IgD-negative memory B cell (primary cell): ENCODE data around the gene FA2H. TPM values are rescaled to one million over a fixed set of nuclear protein-coding genes. Genes with fewer than 3 reads are reported as not detected.

Source experiments
- H3K27ac Mint-ChIP-seq, 3 donors: one replicate each; pipeline ENCODE4 v1.8.0; 2020 to 2022; ENCODE audit warnings: mild to moderate bottlenecking in 3 of 3, mixed read lengths in 3 of 3, moderate library complexity in 1 of 3
- H3K27me3 Mint-ChIP-seq: one replicate; pipeline ENCODE4 v1.8.0; 2021; ENCODE audit warnings: mixed read lengths
- H3K36me3 Mint-ChIP-seq: one replicate; pipeline ENCODE4 v1.8.0; 2020; ENCODE audit warnings: mild to moderate bottlenecking, mixed read lengths
- H3K4me1 Mint-ChIP-seq, 3 donors: one replicate each; pipeline ENCODE4 v1.8.0; 2020 to 2022; ENCODE audit warnings: mixed read lengths in 3 of 3, mild to moderate bottlenecking in 1 of 3
- H3K4me3 Mint-ChIP-seq, 4 donors: one replicate each; pipeline ENCODE4 v1.8.0; 2020 to 2022; ENCODE audit warnings: mild to moderate bottlenecking in 4 of 4, mixed read lengths in 4 of 4, moderate library complexity in 3 of 4
- H3K9me3 Mint-ChIP-seq, 3 donors: one replicate each; pipeline ENCODE4 v1.8.0; 2020 to 2021; ENCODE audit warnings: mixed read lengths in 3 of 3, mild to moderate bottlenecking in 1 of 3
- polyA plus RNA-seq: library from polyadenylated mRNA; unstranded; fragments of 300-500 nt; fragmentation: Illumina TruSeq; gene quantifications from one replicate; pipeline ENCODE4 v1.2.3, GENCODE V29; 2021

Gene FA2H
- polyA plus RNA-seq, 1 donor from 2014 or later: 4.0 TPM

GRCh38 chr16:74759564-74759963, 15.1 kb downstream of the FA2H start:
- H3K9me3 Mint-ChIP-seq: no peaks in the 10 kb centered on the region
- H3K4me3 Mint-ChIP-seq: no peak overlapping the region
- H3K27ac Mint-ChIP-seq: no peak overlapping the region
- H3K4me1 Mint-ChIP-seq: no peaks in the 10 kb centered on the region
- H3K36me3 Mint-ChIP-seq: no peaks in the 10 kb centered on the region
- H3K27me3 Mint-ChIP-seq: peaks cover 4% of the 10 kb centered on the region

GRCh38 chr16:74758801-74759200, 15.8 kb downstream of the FA2H start:
- Mint-ChIP-seq H3K27ac (no peak overlapping the region), H3K9me3 (no peaks in the 10 kb centered on the region), H3K4me3 (no peak overlapping the region), H3K36me3 (no peaks in the 10 kb centered on the region), H3K27me3 (peaks cover 4% of the 10 kb centered on the region), H3K4me1 (no peaks in the 10 kb centered on the region)

GRCh38 chr16:74757349-74757748, 17.3 kb downstream of the FA2H start:
- Mint-ChIP-seq H3K4me1 (no peaks in the 10 kb centered on the region), H3K4me3 (no peak overlapping the region), H3K27ac (no peak overlapping the region), H3K36me3 (no peaks in the 10 kb centered on the region), H3K27me3 (peaks cover 4% of the 10 kb centered on the region), H3K9me3 (no peaks in the 10 kb centered on the region)

GRCh38 chr16:74756203-74756602, 18.4 kb downstream of the FA2H start:
- H3K36me3 Mint-ChIP-seq: peaks cover 2% of the 10 kb centered on the region
- no peak overlapping the region for H3K4me3 Mint-ChIP-seq
- H3K27me3 Mint-ChIP-seq: peaks cover 4% of the 10 kb centered on the region
- H3K27ac Mint-ChIP-seq: no peak overlapping the region
- H3K9me3 Mint-ChIP-seq: no peaks in the 10 kb centered on the region
- no peaks in the 10 kb centered on the region for H3K4me1 Mint-ChIP-seq

- H3K9me3 Mint-ChIP-seq: no peaks in the 10 kb centered on the region
- H3K4me3 Mint-ChIP-seq: no peak overlapping the region
- peaks cover 3% of the 10 kb centered on the region for H3K36me3 Mint-ChIP-seq
- H3K4me1 Mint-ChIP-seq: no peaks in the 10 kb centered on the region
- peaks cover 4% of the 10 kb centered on the region for H3K27me3 Mint-ChIP-seq
- no peak overlapping the region for H3K27ac Mint-ChIP-seq
Measured at GRCh38 chr16:74753180-74753579, 21.4 kb downstream of the FA2H start.

- H3K36me3 Mint-ChIP-seq: peaks cover 3% of the 10 kb centered on the region
- H3K9me3 Mint-ChIP-seq: no peaks in the 10 kb centered on the region
- peaks cover 3% of the 10 kb centered on the region for H3K27me3 Mint-ChIP-seq
- H3K4me3 Mint-ChIP-seq: no peak overlapping the region
- H3K4me1 Mint-ChIP-seq: no peaks in the 10 kb centered on the region
- H3K27ac Mint-ChIP-seq: no peak overlapping the region
Measured at GRCh38 chr16:74752756-74753155, 21.9 kb downstream of the FA2H start.

GRCh38 chr16:74752258-74752657, 22.4 kb downstream of the FA2H start:
- Mint-ChIP-seq H3K36me3 (peaks cover 3% of the 10 kb centered on the region), H3K4me1 (no peaks in the 10 kb centered on the region), H3K27me3 (peaks cover 2% of the 10 kb centered on the region), H3K9me3 (no peaks in the 10 kb centered on the region), H3K27ac (no peak overlapping the region), H3K4me3 (no peak overlapping the region)

- H3K27ac Mint-ChIP-seq: no peak overlapping the region
Measured at GRCh38 chr16:74751658-74752057, 23.0 kb downstream of the FA2H start.

GRCh38 chr16:74749291-74750055, 25.1 kb downstream of the FA2H start:
- no peaks in the 10 kb centered on the region for H3K27me3 Mint-ChIP-seq
- no peak overlapping the region for H3K27ac Mint-ChIP-seq
- no peak overlapping the region for H3K4me3 Mint-ChIP-seq
- H3K36me3 Mint-ChIP-seq: peaks cover 3% of the 10 kb centered on the region
- H3K9me3 Mint-ChIP-seq: peaks cover 0 to 2% (median 0%) of the 10 kb centered on the region in 3 donors
- H3K4me1 Mint-ChIP-seq: no peaks in the 10 kb centered on the region

More at GRCh38 chr16:74751658-74752057, 23.0 kb downstream of the FA2H start:
- Mint-ChIP-seq H3K4me3 (no peak overlapping the region), H3K36me3 (peaks cover 3% of the 10 kb centered on the region), H3K4me1 (no peaks in the 10 kb centered on the region), H3K9me3 (no peaks in the 10 kb centered on the region), H3K27me3 (peaks cover 2% of the 10 kb centered on the region)

GRCh38 chr16:74748616-74749026, 26.0 kb downstream of the FA2H start:
- H3K27ac Mint-ChIP-seq: no peak overlapping the region
- H3K4me1 Mint-ChIP-seq: no peaks in the 10 kb centered on the region
- H3K9me3 Mint-ChIP-seq: peaks cover 0 to 2% (median 0%) of the 10 kb centered on the region in 3 donors
- H3K27me3 Mint-ChIP-seq: no peaks in the 10 kb centered on the region
- H3K4me3 Mint-ChIP-seq: no peak overlapping the region
- H3K36me3 Mint-ChIP-seq: peaks cover 3% of the 10 kb centered on the region

GRCh38 chr16:74747716-74748615, 26.7 kb downstream of the FA2H start:
- H3K9me3 Mint-ChIP-seq: peaks cover 0 to 2% (median 0%) of the 10 kb centered on the region in 3 donors
- H3K4me3 Mint-ChIP-seq: no peak overlapping the region
- peaks cover 3% of the 10 kb centered on the region for H3K36me3 Mint-ChIP-seq
- H3K4me1 Mint-ChIP-seq: no peaks in the 10 kb centered on the region
- H3K27ac Mint-ChIP-seq: no peak overlapping the region
- H3K27me3 Mint-ChIP-seq: no peaks in the 10 kb centered on the region

GRCh38 chr16:74745926-74746325, 28.7 kb downstream of the FA2H start:
- H3K4me3 Mint-ChIP-seq: no peak overlapping the region
- H3K27ac Mint-ChIP-seq: no peak overlapping the region
- H3K36me3 Mint-ChIP-seq: no peaks in the 10 kb centered on the region
- no peaks in the 10 kb centered on the region for H3K4me1 Mint-ChIP-seq
- peaks cover 0 to 2% (median 0%) of the 10 kb centered on the region in 3 donors for H3K9me3 Mint-ChIP-seq
- no peaks in the 10 kb centered on the region for H3K27me3 Mint-ChIP-seq

- Mint-ChIP-seq H3K4me3 (no peak overlapping the region), H3K27me3 (no peaks in the 10 kb centered on the region), H3K27ac (no peak overlapping the region), H3K9me3 (peaks cover 0 to 2% (median 0%) of the 10 kb centered on the region in 3 donors), H3K4me1 (no peaks in the 10 kb centered on the region), H3K36me3 (no peaks in the 10 kb centered on the region)
Measured at GRCh38 chr16:74745109-74745615, 29.5 kb downstream of the FA2H start.

GRCh38 chr16:74744566-74744965, 30.1 kb downstream of the FA2H start:
- H3K27me3 Mint-ChIP-seq: no peaks in the 10 kb centered on the region
- no peak overlapping the region for H3K4me3 Mint-ChIP-seq
- peaks cover 0 to 2% (median 0%) of the 10 kb centered on the region in 3 donors for H3K9me3 Mint-ChIP-seq
- H3K4me1 Mint-ChIP-seq: no peaks in the 10 kb centered on the region
- no peak overlapping the region for H3K27ac Mint-ChIP-seq
- H3K36me3 Mint-ChIP-seq: no peaks in the 10 kb centered on the region

- Mint-ChIP-seq H3K27ac (no peak overlapping the region), H3K27me3 (no peaks in the 10 kb centered on the region), H3K4me1 (no peaks in the 10 kb centered on the region), H3K36me3 (no peaks in the 10 kb centered on the region), H3K4me3 (no peak overlapping the region), H3K9me3 (peaks cover 0 to 2% (median 0%) of the 10 kb centered on the region in 3 donors)
Measured at GRCh38 chr16:74743668-74744299, 30.8 kb downstream of the FA2H start.
